Measurements from ENCODE around the gene CYBA.

Gene CYBA

DNA sequence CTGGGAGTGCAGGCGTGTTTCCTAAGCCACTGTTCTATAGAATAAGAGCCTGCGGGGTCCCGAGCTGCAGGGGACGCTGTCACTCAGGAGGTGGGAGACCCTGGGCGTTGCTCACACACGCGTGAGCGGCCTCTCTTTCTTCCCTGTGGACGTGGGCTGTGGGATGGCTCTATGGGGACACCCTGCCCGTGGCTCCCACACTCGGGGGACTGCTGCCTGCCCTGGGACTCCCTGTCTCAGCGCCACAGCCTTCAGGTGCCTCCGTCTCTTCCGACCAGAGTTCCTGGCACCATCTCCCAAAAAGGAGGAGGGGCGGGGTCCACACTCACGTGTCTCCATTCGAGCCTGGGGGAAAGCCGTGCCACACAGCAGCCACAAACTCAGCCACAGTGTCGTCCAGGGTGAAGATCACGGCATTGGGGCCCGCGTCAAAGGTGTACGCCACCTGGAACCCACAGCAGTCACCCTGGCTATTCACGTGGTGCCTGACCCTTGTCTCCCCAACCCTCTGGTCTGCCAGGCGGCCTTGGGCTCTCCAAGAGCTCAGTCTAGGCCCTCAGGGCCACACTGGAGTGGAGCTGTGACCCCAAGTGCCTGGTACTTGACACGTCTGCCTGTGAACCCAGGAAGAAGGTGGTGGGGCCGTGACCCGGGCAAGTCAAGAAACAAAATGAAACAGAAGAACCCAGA lies 3.7 kb upstream of the CYBA start:
- TF ChIP-seq, protein P1, sequence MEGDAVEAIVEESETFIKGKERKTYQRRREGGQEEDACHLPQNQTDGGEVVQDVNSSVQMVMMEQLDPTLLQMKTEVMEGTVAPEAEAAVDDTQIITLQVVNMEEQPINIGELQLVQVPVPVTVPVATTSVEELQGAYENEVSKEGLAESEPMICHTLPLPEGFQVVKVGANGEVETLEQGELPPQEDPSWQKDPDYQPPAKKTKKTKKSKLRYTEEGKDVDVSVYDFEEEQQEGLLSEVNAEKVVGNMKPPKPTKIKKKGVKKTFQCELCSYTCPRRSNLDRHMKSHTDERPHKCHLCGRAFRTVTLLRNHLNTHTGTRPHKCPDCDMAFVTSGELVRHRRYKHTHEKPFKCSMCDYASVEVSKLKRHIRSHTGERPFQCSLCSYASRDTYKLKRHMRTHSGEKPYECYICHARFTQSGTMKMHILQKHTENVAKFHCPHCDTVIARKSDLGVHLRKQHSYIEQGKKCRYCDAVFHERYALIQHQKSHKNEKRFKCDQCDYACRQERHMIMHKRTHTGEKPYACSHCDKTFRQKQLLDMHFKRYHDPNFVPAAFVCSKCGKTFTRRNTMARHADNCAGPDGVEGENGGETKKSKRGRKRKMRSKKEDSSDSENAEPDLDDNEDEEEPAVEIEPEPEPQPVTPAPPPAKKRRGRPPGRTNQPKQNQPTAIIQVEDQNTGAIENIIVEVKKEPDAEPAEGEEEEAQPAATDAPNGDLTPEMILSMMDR (IDR thresholded peaks at IDR 0.05; ENCODE audit: insufficient read depth, missing control alignments) = no peak
- DNase-seq (ENCODE audit: insufficient read length, low spot score) = no peak
- FAIRE-seq = no peak

DNA sequence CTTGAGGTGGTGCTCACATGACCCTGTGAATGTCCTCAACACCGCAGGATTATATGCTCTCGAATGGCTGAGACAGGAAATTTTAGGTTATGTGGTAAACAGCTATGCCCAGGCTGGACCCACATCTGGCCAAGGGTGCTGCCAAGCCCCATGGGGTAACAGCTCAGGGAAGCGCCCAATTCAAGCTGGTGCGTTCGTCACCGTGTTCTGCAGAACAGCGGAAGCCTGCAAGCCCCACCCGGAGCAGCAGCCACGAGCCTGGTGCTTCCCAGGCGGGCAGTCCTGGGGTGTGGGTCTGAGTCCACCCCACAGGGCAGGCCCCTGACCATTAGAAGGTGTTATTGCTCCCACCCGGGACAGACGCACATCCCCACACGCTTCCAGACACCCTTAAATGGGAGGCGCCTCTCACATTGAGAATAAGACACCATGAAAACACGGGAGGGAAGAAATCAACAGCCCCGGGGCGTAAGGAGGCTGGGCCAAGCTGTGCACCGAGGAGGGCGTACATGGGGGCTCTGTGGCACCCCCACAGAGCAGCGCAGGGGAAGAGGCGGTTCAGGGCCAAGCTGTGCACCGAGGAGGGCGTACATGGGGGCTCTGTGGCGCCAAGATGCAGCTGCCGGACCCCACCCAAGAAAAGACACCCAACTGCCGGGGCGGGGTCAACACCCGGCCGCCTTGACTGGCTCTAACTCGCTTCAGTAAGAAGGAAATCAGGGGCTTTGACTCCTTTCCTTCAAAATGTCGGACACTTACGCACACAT lies 2.9 kb upstream of the CYBA start:
- DNase-seq (ENCODE audit: insufficient read length, low spot score) (no peak), FAIRE-seq (no peak)
- TF ChIP-seq, protein P1 (IDR thresholded peaks at IDR 0.05; ENCODE audit: insufficient read depth, missing control alignments) = no peak

DNA sequence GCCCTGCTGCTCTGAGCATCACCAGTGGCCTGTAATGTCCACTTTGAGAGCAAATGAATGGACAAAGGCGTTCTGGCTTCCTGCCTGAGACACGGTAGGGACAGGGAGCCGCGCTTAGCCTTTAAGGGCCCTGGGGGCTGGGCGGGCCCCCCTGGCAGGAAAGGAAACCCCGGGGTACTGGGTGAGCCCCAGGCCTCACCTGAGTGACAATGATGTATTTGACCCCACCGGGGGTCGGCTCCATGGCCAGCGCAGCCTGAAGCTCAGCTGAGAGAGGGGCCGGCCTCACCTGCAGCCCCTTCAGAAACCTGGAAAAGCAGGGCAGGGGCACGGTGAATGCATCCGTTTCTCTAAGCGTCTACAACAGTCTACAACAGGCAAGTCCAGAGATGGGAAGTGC lies 2.2 kb upstream of the CYBA start:
- TF ChIP-seq, protein P1 (IDR thresholded peaks at IDR 0.05; ENCODE audit: insufficient read depth, missing control alignments) = no peak
- DNase-seq (ENCODE audit: insufficient read length, low spot score) (no peak), FAIRE-seq (no peak)

DNA sequence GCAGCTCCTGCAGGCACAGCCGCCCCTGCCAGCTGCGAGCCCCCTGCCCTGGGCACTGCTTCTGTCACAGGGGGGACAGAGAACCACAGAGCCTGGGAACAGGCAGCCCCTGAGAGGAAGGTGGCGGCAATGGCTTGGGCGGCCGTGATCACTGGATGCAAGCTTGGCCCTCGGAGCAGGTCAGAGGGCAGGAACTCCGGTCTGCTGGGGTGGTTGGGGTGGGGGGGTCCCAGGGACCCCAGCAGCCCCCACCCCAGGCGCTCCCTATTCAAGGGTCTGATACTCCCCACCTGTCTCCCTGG lies 1.9 kb upstream of the CYBA start:
- TF ChIP-seq, protein P1 (IDR thresholded peaks at IDR 0.05; ENCODE audit: insufficient read depth, missing control alignments) = no peak
- FAIRE-seq (no peak), DNase-seq (ENCODE audit: insufficient read length, low spot score) (no peak)

DNA sequence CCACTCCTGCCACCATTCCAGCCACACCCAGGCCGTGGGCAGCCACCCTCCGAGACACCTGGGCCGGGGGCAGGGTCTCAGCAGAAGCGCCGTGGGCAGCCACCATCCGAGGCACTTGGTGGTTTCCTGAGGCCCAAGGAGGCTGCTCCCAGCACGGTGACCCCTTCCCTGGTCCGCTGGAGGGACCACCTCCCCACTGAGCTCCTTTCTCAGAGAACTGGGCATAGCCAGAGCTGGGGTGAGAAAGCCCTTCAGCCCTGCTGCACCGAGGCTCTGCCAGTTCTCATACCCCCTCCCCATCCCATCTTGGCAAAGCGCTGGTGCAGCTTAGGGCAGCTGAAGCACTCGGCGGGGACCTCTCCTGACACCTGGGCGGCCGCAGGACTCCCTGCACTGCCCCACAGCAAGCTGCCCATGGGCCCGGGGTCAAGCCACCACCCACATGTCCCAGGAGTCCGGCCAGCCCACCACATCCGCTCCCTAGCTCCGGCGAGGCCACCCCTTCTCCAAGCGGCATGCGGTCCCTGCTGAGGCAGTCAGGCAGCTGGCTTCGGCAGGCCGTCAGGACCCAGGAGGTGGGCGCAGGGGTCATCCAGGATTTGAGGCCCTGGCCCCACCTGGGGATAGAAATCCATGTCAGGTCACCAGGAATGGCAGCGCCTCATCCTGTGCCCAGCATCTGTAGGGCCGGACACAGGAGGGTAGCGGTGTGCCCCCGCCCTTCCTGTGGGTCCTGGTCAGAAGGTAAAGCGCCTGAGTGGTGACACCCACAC lies 1.3 kb upstream of the CYBA start:
- TF ChIP-seq, protein P1 (IDR thresholded peaks at IDR 0.05; ENCODE audit: insufficient read depth, missing control alignments) = no peak
- DNase-seq (ENCODE audit: insufficient read length, low spot score) = no peak
- no peak for FAIRE-seq

DNA sequence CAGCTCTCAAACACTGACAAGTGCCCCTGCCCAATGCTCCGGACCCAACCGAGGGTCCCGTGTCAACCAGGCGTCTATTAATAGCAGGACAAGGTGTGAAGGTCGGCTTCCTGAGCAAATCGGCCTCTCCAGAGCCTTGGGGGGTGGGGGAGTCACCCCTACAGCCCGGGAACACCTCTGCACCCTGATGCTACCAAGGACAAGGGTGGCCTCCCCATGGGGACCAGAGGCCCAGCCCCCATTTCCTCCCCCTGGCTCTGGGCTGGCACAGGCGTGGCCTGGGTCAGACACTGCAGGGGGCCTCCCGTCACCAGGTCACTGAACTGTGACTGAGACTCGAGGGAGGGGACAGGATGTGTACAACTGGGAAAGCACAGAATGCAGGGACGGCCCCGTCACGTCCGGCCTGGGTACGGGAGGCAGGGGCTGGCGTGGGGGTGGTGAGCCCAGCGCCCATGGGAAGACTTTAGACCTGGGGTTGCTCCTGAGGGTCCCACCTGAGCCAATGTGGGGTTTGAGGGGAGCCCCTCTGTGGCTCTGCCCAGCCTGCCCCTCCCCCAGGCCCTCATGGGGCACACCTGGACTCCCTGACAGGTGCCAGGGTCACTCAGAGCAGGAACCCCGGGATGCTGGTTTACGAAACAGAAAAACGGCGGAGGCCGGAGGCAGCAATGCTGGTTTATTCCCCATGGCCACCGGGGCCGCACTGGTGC lies 579 bp upstream of the CYBA start:
- TF ChIP-seq, protein P1 (IDR thresholded peaks at IDR 0.05; ENCODE audit: insufficient read depth, missing control alignments) = no peak
- no peak for DNase-seq (ENCODE audit: insufficient read length, low spot score)
- no peak for FAIRE-seq
